ENCODE results near the gene TMEM143.

TMEM143 gene

GRCh38 chr19:48348045-48348444 lies 15.7 kb downstream of the TMEM143 start:
- Histone ChIP-seq H3K27me3 (ENCODE audit: low read depth, low read length) (no peaks in the 10 kb centered on the region), H3K9me3 (ENCODE audit: insufficient read depth, low read length) (no peaks in the 10 kb centered on the region), H3K4me2 (ENCODE audit: low read length) (no peak overlapping the region), H4K20me1 (ENCODE audit: insufficient read depth, low read length) (no peaks in the 10 kb centered on the region), H3K9ac (ENCODE audit: low read length) (no peak overlapping the region), H3K36me3 (replicated peaks; ENCODE audit: low read depth, low read length) (no peaks in the 10 kb centered on the region), H3K4me1 (ENCODE audit: low read length) (no peaks in the 10 kb centered on the region), H3K79me2 (ENCODE audit: low read length) (no peaks in the 10 kb centered on the region), H2AFZ (ENCODE audit: low read depth, low read length) (no peak overlapping the region), H3K4me3 (ENCODE audit: low read length) (no peak overlapping the region), H3K27ac (ENCODE audit: low read length) (no peak overlapping the region)
- TF ChIP-seq EZH2phosphoT487 (IDR thresholded peaks at IDR 0.05; ENCODE audit: low read depth) = no peak
- TF ChIP-seq CTCF (IDR thresholded peaks at IDR 0.05; ENCODE audit: low read depth, low read length) = no peak

DNA sequence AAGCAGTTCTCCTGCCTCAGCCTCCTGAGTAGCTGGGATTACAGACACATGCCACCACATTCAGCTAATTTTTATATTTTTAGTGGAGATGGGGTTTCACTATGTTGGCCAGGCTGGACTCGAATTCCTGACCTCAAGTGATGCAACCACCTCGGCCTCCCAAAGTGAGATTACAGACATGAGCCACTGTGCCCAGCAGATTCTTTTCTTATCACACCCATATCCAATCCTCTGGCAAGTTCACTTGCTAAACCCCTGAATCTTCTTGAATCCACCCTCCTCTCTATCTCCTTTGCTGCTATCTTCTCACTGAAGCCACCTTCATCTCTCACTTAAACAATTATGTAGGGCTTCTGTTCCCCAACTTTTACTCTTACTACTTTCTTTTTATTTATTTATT lies 17.5 kb downstream of the TMEM143 start:
- no peaks in the 10 kb centered on the region for H4K20me1 ChIP-seq (ENCODE audit: insufficient read depth, low read length)
- H3K4me1 ChIP-seq (ENCODE audit: low read length) = no peaks in the 10 kb centered on the region
- H3K9me3 ChIP-seq (ENCODE audit: insufficient read depth, low read length) = no peaks in the 10 kb centered on the region
- no peak overlapping the region for H3K9ac ChIP-seq (ENCODE audit: low read length)
- H3K4me3 ChIP-seq (ENCODE audit: low read length) = no peak overlapping the region
- H3K36me3 ChIP-seq (replicated peaks; ENCODE audit: low read depth, low read length) = no peaks in the 10 kb centered on the region
- no peak overlapping the region for H3K27ac ChIP-seq (ENCODE audit: low read length)
- no peaks in the 10 kb centered on the region for H3K27me3 ChIP-seq (ENCODE audit: low read depth, low read length)
- H2AFZ ChIP-seq (ENCODE audit: low read depth, low read length) = no peak overlapping the region
- no peaks in the 10 kb centered on the region for H3K79me2 ChIP-seq (ENCODE audit: low read length)
- no peak for TF ChIP-seq CTCF (IDR thresholded peaks at IDR 0.05; ENCODE audit: low read depth, low read length)
- TF ChIP-seq EZH2phosphoT487 (IDR thresholded peaks at IDR 0.05; ENCODE audit: low read depth) = no peak
- no peak overlapping the region for H3K4me2 ChIP-seq (ENCODE audit: low read length)

GRCh38 chr19:48344892-48345291 lies 18.8 kb downstream of the TMEM143 start:
- H3K36me3 ChIP-seq (replicated peaks; ENCODE audit: low read depth, low read length) = no peaks in the 10 kb centered on the region
- H3K9ac ChIP-seq (ENCODE audit: low read length) = no peak overlapping the region
- no peaks in the 10 kb centered on the region for H4K20me1 ChIP-seq (ENCODE audit: insufficient read depth, low read length)
- no peak overlapping the region for H2AFZ ChIP-seq (ENCODE audit: low read depth, low read length)
- H3K4me2 ChIP-seq (ENCODE audit: low read length) = no peak overlapping the region
- H3K27ac ChIP-seq (ENCODE audit: low read length) = no peak overlapping the region
- TF ChIP-seq EZH2phosphoT487 (IDR thresholded peaks at IDR 0.05; ENCODE audit: low read depth) = no peak
- no peak for TF ChIP-seq CTCF (IDR thresholded peaks at IDR 0.05; ENCODE audit: low read depth, low read length)
- H3K4me1 ChIP-seq (ENCODE audit: low read length) = no peaks in the 10 kb centered on the region
- no peaks in the 10 kb centered on the region for H3K79me2 ChIP-seq (ENCODE audit: low read length)
- no peak overlapping the region for H3K4me3 ChIP-seq (ENCODE audit: low read length)
- no peaks in the 10 kb centered on the region for H3K27me3 ChIP-seq (ENCODE audit: low read depth, low read length)
- no peaks in the 10 kb centered on the region for H3K9me3 ChIP-seq (ENCODE audit: insufficient read depth, low read length)

- Histone ChIP-seq H3K4me2 (ENCODE audit: low read length) (no peak overlapping the region), H3K9ac (ENCODE audit: low read length) (no peak overlapping the region)
- TF ChIP-seq EZH2phosphoT487 (IDR thresholded peaks at IDR 0.05; ENCODE audit: low read depth) (no peak), CTCF (IDR thresholded peaks at IDR 0.05; ENCODE audit: low read depth, low read length) (no peak)
Measured at GRCh38 chr19:48342841-48343540, 20.7 kb downstream of the TMEM143 start.

More at GRCh38 chr19:48342841-48343540, 20.7 kb downstream of the TMEM143 start:
- Histone ChIP-seq H4K20me1 (ENCODE audit: insufficient read depth, low read length) (no peaks in the 10 kb centered on the region), H3K27me3 (ENCODE audit: low read depth, low read length) (no peaks in the 10 kb centered on the region), H3K4me3 (ENCODE audit: low read length) (no peak overlapping the region), H3K9me3 (ENCODE audit: insufficient read depth, low read length) (no peaks in the 10 kb centered on the region), H3K27ac (ENCODE audit: low read length) (no peak overlapping the region), H3K4me1 (ENCODE audit: low read length) (no peaks in the 10 kb centered on the region), H3K36me3 (replicated peaks; ENCODE audit: low read depth, low read length) (no peaks in the 10 kb centered on the region), H2AFZ (ENCODE audit: low read depth, low read length) (no peak overlapping the region), H3K79me2 (ENCODE audit: low read length) (no peaks in the 10 kb centered on the region)

Data from OCI-LY3 (cell line).